K562 (cell line): ENCODE results near the gene PLEKHA8. TPM values are rescaled to one million over a fixed set of nuclear protein-coding genes. Genes with fewer than 3 reads are reported as not detected.

Experiments used
- CEBPG ChIP-seq, 3 experiments: fragments of 200-800 bp in 1 of 3; sonication (Bioruptor generic) in 1 of 3; sonication (generic) in 1 of 3; formaldehyde crosslinking in 1 of 3; IDR thresholded peaks in 2 of 3; conservative IDR thresholded peaks in 1 of 3; 2 replicates each; pipeline versions ENCODE4 v1.6.1 to v1.8.0; 2016 to 2022; ENCODE audit warnings: missing compliant biosample characterization in 2 of 3, missing genetic modification characterization in 2 of 3, mild to moderate bottlenecking in 1 of 3, missing genetic modification reagents in 1 of 3
- CLOCK ChIP-seq: fragments of 250-450 bp; sonication (Bioruptor Pico); IDR thresholded peaks from 2 replicates; pipeline ENCODE4 v1.4.0; 2020; ENCODE audit warnings: mild to moderate bottlenecking, moderate library complexity, borderline replicate concordance
- CXXC5 ChIP-seq: fragments of 250-450 bp; sonication (Bioruptor Pico); IDR thresholded peaks from 2 replicates; pipeline ENCODE4 v1.8.0; 2022; ENCODE audit warnings: inconsistent platforms, mild to moderate bottlenecking, moderate library complexity
- ETS2 ChIP-seq: IDR thresholded peaks from 2 replicates; pipeline ENCODE4 v1.6.1; 2016; ENCODE audit warnings: borderline replicate concordance, missing genetic modification characterization, mild to moderate bottlenecking, moderate library complexity, missing compliant biosample characterization; ENCODE audit not compliant: poor library complexity, severe bottlenecking
- FOXM1 ChIP-seq, 2 experiments: fragments of 450-650 bp in 1 of 2; sonication (generic) in 1 of 2; formaldehyde crosslinking in 1 of 2; IDR thresholded peaks; 2 replicates each; pipeline versions ENCODE4 v1.6.1 to v1.9.0; 2017 to 2022; ENCODE audit warnings: low read depth in 2 of 2, mild to moderate bottlenecking in 2 of 2, missing genetic modification reagents in 1 of 2, moderate library complexity in 1 of 2
- GABPB1 ChIP-seq: sonication (generic); formaldehyde crosslinking; IDR thresholded peaks from 2 replicates; pipeline ENCODE4 v1.8.0; 2022; ENCODE audit warnings: mild to moderate bottlenecking, missing genetic modification reagents
- HDAC1 ChIP-seq, 2 experiments: fragments of 450-650 bp; IDR thresholded peaks; 2 replicates each; pipeline ENCODE4 v1.6.1; 2016 to 2017; ENCODE audit warnings: inconsistent platforms in 1 of 2, mild to moderate bottlenecking in 1 of 2, moderate library complexity in 1 of 2
- KLF16 ChIP-seq: IDR thresholded peaks from 2 replicates; pipeline ENCODE4 v1.6.1; 2016; ENCODE audit warnings: antibody characterized with exemption
- POLR2G ChIP-seq: fragments of 200-400 bp; formaldehyde crosslinking; IDR thresholded peaks from 2 replicates; pipeline ENCODE4 v1.6.1; 2017; ENCODE audit warnings: low read depth, mild to moderate bottlenecking, antibody characterized with exemption, low read length, moderate library complexity
- SREBF2 ChIP-seq: sonication (generic); formaldehyde crosslinking; IDR thresholded peaks from 2 replicates; pipeline ENCODE4 v1.4.0; 2020; ENCODE audit warnings: mild to moderate bottlenecking, missing genetic modification reagents
- TEAD4 ChIP-seq, 2 experiments: sonication (generic) in 1 of 2; formaldehyde crosslinking in 1 of 2; IDR thresholded peaks; 2 replicates each; pipeline versions ENCODE4 v1.6.1 to v1.8.0; 2012 to 2022; ENCODE audit warnings: borderline replicate concordance in 1 of 2, inconsistent platforms in 1 of 2, low read length in 1 of 2, mild to moderate bottlenecking in 1 of 2, missing genetic modification reagents in 1 of 2
- THRA ChIP-seq: fragments of 450-650 bp; IDR thresholded peaks from 2 replicates; pipeline ENCODE4 v1.6.1; 2017; ENCODE audit warnings: mild to moderate bottlenecking, moderate library complexity
- TSHZ1 ChIP-seq: fragments of 250-450 bp; sonication (Bioruptor Pico); IDR thresholded peaks from 2 replicates; pipeline ENCODE4 v1.4.0; 2020; ENCODE audit warnings: mild to moderate bottlenecking, moderate library complexity
- ZBTB9 ChIP-seq: fragments of 450-650 bp; formaldehyde crosslinking; IDR thresholded peaks from 2 replicates; pipeline ENCODE4 v1.4.0; 2020; ENCODE audit warnings: mild to moderate bottlenecking, moderate library complexity
- polyA plus RNA-seq, 8 experiments: library from polyadenylated mRNA; depleted of rRNA in 4 of 8; stranded (reverse) in 5 of 8; unstranded in 3 of 8; fragments of >200 nt; fragmentation: Nextera tagmentation in 2 of 8; fragmentation: Illumina TruSeq in 1 of 8; extraction: Ambion mirVana in 2 of 8; extraction: Trizol in 1 of 8; gene quantifications; 2 replicates each; pipeline versions ENCODE4 v1.2.1 to v1.2.3, GENCODE V29; 2011 to 2014; ENCODE audit warnings: inconsistent platforms in 1 of 8, missing spikeins in 1 of 8
- total RNA-seq, 7 experiments: library from RNA; depleted of rRNA in 6 of 7; stranded (reverse); fragments of >200 nt in 6 of 7; fragmentation: Illumina TruSeq in 2 of 7; extraction: Trizol in 2 of 7; gene quantifications; 2 replicates each; pipeline versions ENCODE4 v1.2.1 to v1.2.3, GENCODE V29; 2011 to 2021; ENCODE audit warnings: low replicate concordance in 1 of 7
- TF ChIP-seq, protein P1 (sequence below): fragments of 250-450 bp; sonication (Bioruptor Pico); IDR thresholded peaks from 2 replicates; pipeline ENCODE4 v1.4.0; 2020; ENCODE audit warnings: mild to moderate bottlenecking

The PLEKHA8 gene
- total and polyA plus RNA-seq, 9 of the 15 experiments (the other 6 are each of a cell fraction or from before 2014, with no cell fraction given) = 3.2 to 16.3 (median 11.8) TPM

GRCh38 chr7:30154111-30154587 is 125.9 kb downstream of the PLEKHA8 start (continued):
- TF ChIP-seq TEAD4 (IDR thresholded peaks at IDR 0.05; ENCODE audit: low read length) (peak; percentile 92), TEAD4 (CRISPR knock-in tag; IDR thresholded peaks at IDR 0.05; ENCODE audit: borderline replicate concordance) (no peak), SREBF2 (CRISPR knock-in tag) (no peak), CXXC5 (CRISPR knock-in tag) (peak; percentile 72), CLOCK (CRISPR knock-in tag) (peak; percentile 78; the same call in 1 of the 2 replicates), POLR2G (no peak), TSHZ1 (CRISPR knock-in tag) (no peak), CEBPG (CRISPR knock-in tag; IDR thresholded peaks at IDR 0.05) (no peak), CEBPG (tag; conservative IDR thresholded peaks at IDR 0.05 in 1 of 2, IDR thresholded peaks at IDR 0.05 in 1 of 2) (peak; percentile 29 to 73; a peak in 3 of 4 replicates), GABPB1 (CRISPR knock-in tag) (no peak), KLF16 (peak; percentile 78), ETS2 (tag) (no peak), FOXM1 (IDR thresholded peaks at IDR 0.05; ENCODE audit: low read depth) (peak; percentile 59), FOXM1 (CRISPR knock-in tag; IDR thresholded peaks at IDR 0.05; ENCODE audit: low read depth) (no peak), HDAC1 (IDR thresholded peaks at IDR 0.05) (peak in 1 of 2 experiments; percentile 83; a peak in 3 of 4 replicates), THRA (no peak), ZBTB9 (no peak)
- TF ChIP-seq, protein P1, sequence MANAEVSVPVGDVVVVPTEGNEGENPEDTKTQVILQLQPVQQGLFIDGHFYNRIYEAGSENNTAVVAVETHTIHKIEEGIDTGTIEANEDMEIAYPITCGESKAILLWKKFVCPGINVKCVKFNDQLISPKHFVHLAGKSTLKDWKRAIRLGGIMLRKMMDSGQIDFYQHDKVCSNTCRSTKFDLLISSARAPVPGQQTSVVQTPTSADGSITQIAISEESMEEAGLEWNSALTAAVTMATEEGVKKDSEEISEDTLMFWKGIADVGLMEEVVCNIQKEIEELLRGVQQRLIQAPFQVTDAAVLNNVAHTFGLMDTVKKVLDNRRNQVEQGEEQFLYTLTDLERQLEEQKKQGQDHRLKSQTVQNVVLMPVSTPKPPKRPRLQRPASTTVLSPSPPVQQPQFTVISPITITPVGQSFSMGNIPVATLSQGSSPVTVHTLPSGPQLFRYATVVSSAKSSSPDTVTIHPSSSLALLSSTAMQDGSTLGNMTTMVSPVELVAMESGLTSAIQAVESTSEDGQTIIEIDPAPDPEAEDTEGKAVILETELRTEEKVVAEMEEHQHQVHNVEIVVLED = peak; percentile 32; the same call in 1 of the 2 replicates
